GM06990 (cell line): ENCODE measurements around the gene CAMTA1.

Experiments used
- DNase-seq: peaks from one replicate; pipeline ENCODE4 v3.0.0-alpha.2; 2011; ENCODE audit not compliant: insufficient read length; ENCODE audit errors: extremely low read depth
- H3K27me3 ChIP-seq: replicated peaks from 2 replicates; pipeline ENCODE4 v1.6.0; 2011; ENCODE audit warnings: low read length; ENCODE audit not compliant: control insufficient read depth, insufficient read depth
- H3K36me3 ChIP-seq: 2 replicates; pipeline ENCODE4 v1.5.1; 2011; ENCODE audit warnings: low read length; ENCODE audit not compliant: control insufficient read depth, insufficient read depth
- H3K4me3 ChIP-seq: replicated peaks from 2 replicates; pipeline ENCODE4 v1.5.1; 2011; ENCODE audit warnings: low read depth, mild to moderate bottlenecking, control low read depth, low read length
- CTCF ChIP-seq: IDR thresholded peaks from 2 replicates; pipeline ENCODE4 v1.5.1; 2011; ENCODE audit warnings: low read length, control low read depth, mild to moderate bottlenecking, inconsistent platforms; ENCODE audit not compliant: insufficient read depth, poor library complexity, severe bottlenecking

CAMTA1 gene

GRCh38 chr1:7259955-7260354 is 474.7 kb downstream of the CAMTA1 start:
- DNase-seq, result no peak
- TF ChIP-seq CTCF, result no peak
- H3K36me3 ChIP-seq, result no peaks in the 10 kb centered on the region

GRCh38 chr1:7261490-7261889 is 476.2 kb downstream of the CAMTA1 start:
- no peaks in the 10 kb centered on the region for H3K36me3 ChIP-seq
- TF ChIP-seq CTCF, result no peak
- H3K27me3 ChIP-seq, result no peaks in the 10 kb centered on the region; the same call in 1 of the 2 replicates
- DNase-seq, result no peak
- H3K4me3 ChIP-seq, result no peak overlapping the region

More at GRCh38 chr1:7259955-7260354, 474.7 kb downstream of the CAMTA1 start:
- H3K4me3 ChIP-seq, result no peak overlapping the region
- no peaks in the 10 kb centered on the region; the same call in 1 of the 2 replicates for H3K27me3 ChIP-seq

- H3K36me3 ChIP-seq, result no peaks in the 10 kb centered on the region
Measured at GRCh38 chr1:7262611-7263010, 477.4 kb downstream of the CAMTA1 start.

GRCh38 chr1:7263021-7263960 is 478.0 kb downstream of the CAMTA1 start:
- TF ChIP-seq CTCF, result no peak
- Histone ChIP-seq H3K27me3 (no peaks in the 10 kb centered on the region), H3K4me3 (no peak overlapping the region), H3K36me3 (no peaks in the 10 kb centered on the region)
- no peak for DNase-seq

More at GRCh38 chr1:7262611-7263010, 477.4 kb downstream of the CAMTA1 start:
- H3K27me3 ChIP-seq, result no peaks in the 10 kb centered on the region; the same call in 1 of the 2 replicates
- no peak overlapping the region for H3K4me3 ChIP-seq
- no peak for DNase-seq
- TF ChIP-seq CTCF, result no peak

- DNase-seq, result no peak
- Histone ChIP-seq H3K36me3 (no peaks in the 10 kb centered on the region), H3K4me3 (no peak overlapping the region), H3K27me3 (no peaks in the 10 kb centered on the region)
- TF ChIP-seq CTCF, result no peak
Measured at GRCh38 chr1:7264101-7264500, 478.8 kb downstream of the CAMTA1 start.
